HG03432 (cell line): ENCODE data around the gene RAD23B.
"Not testable (repeated sequence)": the region's sequence is repeated elsewhere in the genome, so short reads cannot be mapped to it uniquely, and the experiment has no call there.

Experiments used
- ATAC-seq: cut with Tn5 transposase; IDR thresholded peaks from one replicate; pipeline ENCODE4 v1.9.1; 2021; ENCODE audit warnings: mild to moderate bottlenecking, moderate library complexity; ENCODE audit not compliant: unreplicated experiment

The RAD23B gene

DNA sequence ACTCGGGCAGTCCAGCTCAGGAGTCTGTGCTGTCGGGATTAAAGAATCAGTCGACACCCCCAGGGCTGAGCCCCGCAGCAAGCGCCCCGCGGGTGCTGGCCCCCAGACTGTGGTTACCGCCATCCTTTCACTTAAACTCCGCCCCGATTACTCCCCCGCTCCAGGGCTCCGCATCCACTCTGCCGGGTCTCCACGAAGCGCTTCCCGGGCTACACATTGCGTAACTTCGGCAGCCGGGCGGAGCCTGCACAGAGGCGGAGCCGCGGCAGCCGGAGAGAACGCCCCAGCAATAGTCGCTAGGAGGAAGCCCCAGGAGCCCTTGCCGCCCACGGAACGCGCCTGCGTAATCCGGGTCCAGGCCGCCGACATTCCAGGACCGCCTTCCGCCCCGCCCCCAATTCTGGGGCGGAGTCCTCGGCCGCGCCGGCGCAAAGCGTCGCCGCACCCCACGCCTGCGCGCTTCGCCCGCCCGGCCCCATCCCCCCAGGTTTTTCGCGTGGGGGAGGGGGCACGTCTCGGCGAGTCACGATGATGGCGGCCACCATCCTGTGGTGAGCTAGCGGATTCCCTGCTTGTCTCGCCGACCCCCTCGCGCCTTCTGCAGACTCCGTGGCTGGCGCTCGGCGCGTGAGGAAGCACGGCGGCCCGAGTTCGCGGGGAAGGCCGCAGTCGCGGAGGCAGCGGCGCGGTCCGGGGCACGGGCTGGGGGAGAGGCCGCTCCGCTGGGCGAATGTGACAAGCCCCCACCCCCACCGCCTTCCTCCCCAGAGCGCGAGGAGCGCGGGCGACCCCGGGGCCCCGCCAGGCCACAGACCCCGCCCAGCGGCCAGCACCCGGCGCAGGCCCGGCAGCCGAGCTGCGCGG is at the start of gene RAD23B:
RAD23B (plus strand) TSS at position 521 of the 864 bp plus-strand sequence. CDS start 351 bp downstream, outside the sequence.
- peak; percentile 90 for ATAC-seq

GRCh38 chr9:107235765-107236442 is 47.2 kb upstream of the RAD23B start:
- ATAC-seq, result no peak

DNA sequence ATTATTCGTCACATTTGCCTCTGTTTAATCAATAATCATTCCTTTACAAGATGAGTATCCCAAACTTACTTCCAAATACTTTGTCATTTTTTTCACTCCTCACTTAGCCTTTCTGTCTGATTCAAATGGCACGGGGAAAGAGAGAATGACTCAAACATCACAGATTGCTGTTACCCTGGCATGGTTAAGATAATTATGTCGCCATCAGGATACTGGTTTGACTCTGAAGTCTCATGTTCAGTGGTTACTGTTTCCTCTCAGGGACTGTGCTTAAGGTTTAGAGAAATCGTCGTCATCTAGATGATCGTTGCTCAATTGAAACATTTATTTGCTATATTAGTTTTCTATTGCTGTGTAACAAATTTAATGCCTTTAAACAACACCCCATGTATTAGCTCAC is 45.2 kb upstream of the RAD23B start:
- ATAC-seq, result no peak

DNA sequence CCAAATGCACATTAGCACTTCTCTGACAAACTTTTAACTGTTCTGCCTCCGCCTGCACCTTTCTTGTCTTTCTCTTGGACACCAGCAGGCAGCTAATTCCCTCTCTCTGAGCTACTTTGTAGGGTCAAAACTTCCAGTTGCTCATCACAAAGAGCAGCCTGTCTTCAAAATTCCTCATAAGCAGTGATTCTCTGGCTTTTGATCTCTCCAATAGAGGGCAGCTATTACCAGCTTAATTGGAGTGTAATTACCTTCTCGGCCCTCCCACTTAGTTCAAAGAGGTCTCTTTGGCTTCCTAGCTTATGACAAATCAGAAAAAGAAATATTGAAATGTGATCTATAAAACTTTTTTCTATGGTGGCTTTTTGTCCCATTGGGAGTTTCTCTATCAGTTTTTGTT is 43.6 kb upstream of the RAD23B start:
- ATAC-seq, result no peak

GRCh38 chr9:107240260-107240659 is 42.8 kb upstream of the RAD23B start:
- ATAC-seq, result no peak

DNA sequence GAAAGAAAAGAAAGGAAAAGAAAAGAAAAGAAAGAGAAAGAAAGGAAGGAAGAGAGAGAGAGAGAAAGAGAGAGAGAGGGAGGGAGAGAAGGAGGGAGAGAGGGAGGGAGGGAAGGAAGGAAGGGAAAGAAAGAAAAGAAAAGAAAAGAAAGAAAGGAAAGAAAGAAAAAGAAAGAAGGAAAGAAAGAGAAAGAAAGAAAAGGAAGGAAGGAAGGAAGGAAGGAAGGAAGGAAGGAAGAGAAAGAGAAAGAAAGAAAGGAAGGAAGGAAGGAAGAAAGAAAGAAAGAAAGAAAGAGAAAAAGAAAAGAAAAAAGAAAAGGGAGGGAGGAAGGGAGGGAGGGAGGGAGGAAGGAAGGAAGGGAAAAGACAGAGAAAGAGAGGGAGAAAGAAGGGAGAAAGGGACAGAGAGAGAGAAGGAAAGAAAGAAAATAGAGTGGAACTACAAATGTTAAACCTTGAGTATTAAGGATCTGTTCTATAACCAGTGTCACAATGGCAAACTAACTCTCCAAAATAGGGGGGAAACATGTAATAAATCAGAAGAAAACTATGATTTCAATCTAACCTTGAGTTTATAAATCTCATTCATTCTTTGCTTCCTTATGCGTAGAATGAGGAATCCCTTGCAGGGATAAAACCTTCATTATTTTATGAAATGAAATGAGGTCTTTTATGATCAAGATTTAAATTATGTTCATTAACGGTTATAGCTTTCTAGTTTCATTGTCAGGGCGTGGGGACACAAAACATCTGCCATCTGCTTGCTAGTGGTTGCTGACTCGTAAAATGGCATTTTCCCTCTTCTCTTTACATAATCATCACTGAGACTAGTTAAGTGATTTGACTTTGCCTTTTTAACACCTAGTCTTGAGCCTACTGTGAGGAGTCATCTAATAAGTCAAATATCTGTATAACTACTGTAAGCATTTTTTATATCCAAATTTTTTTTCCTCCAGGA is 40.7 kb upstream of the RAD23B start:
- ATAC-seq, result no peak

DNA sequence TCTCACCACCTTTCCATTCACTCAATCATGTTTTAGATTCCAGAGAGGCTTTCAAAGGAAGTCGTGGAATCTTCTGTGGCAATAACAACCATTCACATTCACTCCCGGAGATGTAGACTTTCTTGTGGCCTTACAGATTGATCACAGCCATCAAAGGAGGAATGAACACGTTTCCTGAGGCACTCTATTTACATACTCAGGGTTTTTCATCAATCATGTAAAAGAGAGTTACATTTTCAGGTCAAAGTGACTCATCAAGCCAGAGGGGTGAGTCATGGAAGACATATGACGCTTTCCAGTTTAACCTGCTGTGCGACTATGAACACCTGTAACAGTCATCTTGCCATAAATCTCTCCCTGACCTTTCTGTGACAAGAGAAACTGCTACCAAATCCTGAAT is 39.3 kb upstream of the RAD23B start:
- ATAC-seq, result peak; percentile 93

GRCh38 chr9:107246259-107247254 is 36.5 kb upstream of the RAD23B start:
- no peak for ATAC-seq

- no peak for ATAC-seq
Measured at GRCh38 chr9:107248714-107249113, 34.4 kb upstream of the RAD23B start.

- ATAC-seq, result no peak
Measured at GRCh38 chr9:107249131-107249533, 33.9 kb upstream of the RAD23B start.

GRCh38 chr9:107249665-107250285 is 33.3 kb upstream of the RAD23B start:
- no peak for ATAC-seq

- ATAC-seq, result no peak
Measured at GRCh38 chr9:107251756-107252322, 31.2 kb upstream of the RAD23B start.

GRCh38 chr9:107258919-107259318 is 24.2 kb upstream of the RAD23B start:
- no peak for ATAC-seq

- not testable (repeated sequence) for ATAC-seq
Measured at GRCh38 chr9:107259751-107260313, 23.2 kb upstream of the RAD23B start.

- ATAC-seq, result peak; percentile 99
Measured at GRCh38 chr9:107260437-107261081, 22.5 kb upstream of the RAD23B start.

- ATAC-seq, result peak; percentile 27
Measured at GRCh38 chr9:107261106-107261505, 22.0 kb upstream of the RAD23B start.

DNA sequence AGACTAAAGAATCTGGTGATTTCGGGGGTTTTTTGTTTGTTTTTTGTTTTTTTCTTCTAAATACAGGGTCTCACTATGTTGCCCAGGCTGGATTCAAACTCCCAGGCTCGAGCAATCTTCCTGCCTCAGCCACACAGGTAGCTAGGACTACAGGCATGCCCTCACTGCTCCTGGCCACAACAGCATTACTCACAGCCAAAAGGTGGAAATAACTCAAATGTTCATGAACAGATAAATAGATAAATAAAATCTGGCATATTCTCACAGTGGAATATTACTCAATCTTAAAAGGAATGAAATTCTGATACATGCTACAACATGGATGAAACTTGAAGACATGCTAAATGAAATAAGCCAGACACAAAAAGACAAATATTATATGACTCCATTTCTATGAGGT is 19.8 kb upstream of the RAD23B start:
- no peak for ATAC-seq
